A172 (cell line): ENCODE measurements around the gene PRKAR1B. TPM values are rescaled to one million over a fixed set of nuclear protein-coding genes. Genes with fewer than 3 reads are reported as not detected.
"Not testable (repeated sequence)": the region's sequence is repeated elsewhere in the genome, so short reads cannot be mapped to it uniquely, and the experiment has no call there.

Experiments
- DNase-seq: peaks from one replicate; pipeline ENCODE4 v3.0.0-alpha.2; 2015; ENCODE audit warnings: low spot score
- total RNA-seq: library from RNA; depleted of rRNA; stranded (reverse); fragments of >200 nt; shearing (Covaris generic); gene quantifications from 2 replicates; pipeline ENCODE4 v1.2.3, GENCODE V29; 2014

PRKAR1B gene
- total RNA-seq, 1 experiment from 2014 or later: 31.3 TPM

GRCh38 chr7:668139-668931 lies 58.7 kb downstream of the PRKAR1B start:
- DNase-seq: peak; percentile 64

GRCh38 chr7:666454-667292 lies 60.4 kb downstream of the PRKAR1B start:
- no peak for DNase-seq

GRCh38 chr7:665736-666453 lies 61.2 kb downstream of the PRKAR1B start:
- no peak for DNase-seq

- DNase-seq: no peak
These were observed 61.9 kb downstream of the PRKAR1B start for GRCh38 chr7:664997-665735.

GRCh38 chr7:664402-664775 lies 62.7 kb downstream of the PRKAR1B start:
- DNase-seq: no peak

- DNase-seq: no peak
These were observed 64.5 kb downstream of the PRKAR1B start for GRCh38 chr7:662576-662975.

GRCh38 chr7:659996-660395 lies 67.1 kb downstream of the PRKAR1B start:
- no peak for DNase-seq

GRCh38 chr7:659306-659847 lies 67.7 kb downstream of the PRKAR1B start:
- no peak for DNase-seq

GRCh38 chr7:657565-658119 lies 69.4 kb downstream of the PRKAR1B start:
- no peak for DNase-seq

- DNase-seq: not testable (repeated sequence)
These were observed 70.1 kb downstream of the PRKAR1B start for GRCh38 chr7:657010-657409.

- DNase-seq: no peak
These were observed 71.3 kb downstream of the PRKAR1B start for GRCh38 chr7:655758-656157.

GRCh38 chr7:653829-654764 lies 73.0 kb downstream of the PRKAR1B start:
- DNase-seq: no peak

- no peak for DNase-seq
These were observed 74.2 kb downstream of the PRKAR1B start for GRCh38 chr7:652881-653280.

GRCh38 chr7:652167-652566 lies 74.9 kb downstream of the PRKAR1B start:
- DNase-seq: not testable (repeated sequence)

GRCh38 chr7:651032-651728 lies 75.9 kb downstream of the PRKAR1B start:
- DNase-seq: no peak

GRCh38 chr7:650339-651031 lies 76.6 kb downstream of the PRKAR1B start:
- DNase-seq: no peak

- no peak for DNase-seq
These were observed 80.1 kb downstream of the PRKAR1B start for GRCh38 chr7:646951-647350.

- no peak for DNase-seq
These were observed 80.6 kb downstream of the PRKAR1B start for GRCh38 chr7:646487-646886.

GRCh38 chr7:645606-646005 lies 81.5 kb downstream of the PRKAR1B start:
- DNase-seq: no peak
